ENCODE measurements around the gene CHRNB1.

GRCh38 chr17:7407082-7407481 is 37.8 kb upstream of the CHRNB1 start:
- no peak for TF ChIP-seq CTCF (conservative IDR thresholded peaks at IDR 0.05; ENCODE audit: low read length)
- TF ChIP-seq EZH2phosphoT487 (IDR thresholded peaks at IDR 0.05; ENCODE audit: borderline replicate concordance): no peak
